Cardiac muscle cell (in vitro differentiated cells and primary cell): Measurements from ENCODE around the gene GATA3. TPM values are rescaled to one million over a fixed set of nuclear protein-coding genes. Genes with fewer than 3 reads are reported as not detected.

ENCODE experiments used
- DNase-seq, 2 donors: peaks; one replicate each; pipeline versions ENCODE4 v3.0.0 to v3.0.0-alpha.2; 2010 to 2017; ENCODE audit warnings: low read depth in 1 of 2, low spot score in 1 of 2
- H3K27ac ChIP-seq: fragments of 200-600 bp; sonication (generic); 2 replicates; pipeline ENCODE4 v1.5.1; 2016
- H3K27me3 ChIP-seq: fragments of 200-600 bp; sonication (generic); 2 replicates; pipeline ENCODE4 v1.6.0; 2016; ENCODE audit warnings: control low read depth
- H3K36me3 ChIP-seq: fragments of 200-600 bp; sonication (generic); 2 replicates; pipeline ENCODE4 v1.5.1; 2016; ENCODE audit warnings: control low read depth
- H3K4me1 ChIP-seq: fragments of 200-600 bp; sonication (generic); 2 replicates; pipeline ENCODE4 v1.8.1; 2017; ENCODE audit warnings: low read depth, mild to moderate bottlenecking, mixed run types
- H3K4me3 ChIP-seq: fragments of 200-600 bp; sonication (generic); 2 replicates; pipeline ENCODE4 v1.5.1; 2016; ENCODE audit warnings: mild to moderate bottlenecking
- H3K9me3 ChIP-seq: fragments of 200-600 bp; sonication (generic); 2 replicates; pipeline ENCODE4 v1.5.1; 2017; ENCODE audit warnings: low read depth, mild to moderate bottlenecking, control low read depth
- CTCF ChIP-seq: IDR thresholded peaks from 2 replicates; pipeline ENCODE4 v1.5.1; 2012; ENCODE audit warnings: low read depth, mild to moderate bottlenecking, low read length
- polyA plus RNA-seq: library from polyadenylated mRNA; unstranded; fragments of >200 nt; fragmentation: Nextera tagmentation; extraction: Ambion mirVana; gene quantifications from 2 replicates; pipeline ENCODE4 v1.2.1, GENCODE V29; 2016
- total RNA-seq: library from RNA; depleted of rRNA; stranded (reverse); fragments of >200 nt; gene quantifications from 2 replicates; pipeline ENCODE4 v1.2.3, GENCODE V29; 2016

Gene GATA3
- total and polyA plus RNA-seq, 2 experiments from 2014 or later, result 3.4 to 4.4 TPM

- Histone ChIP-seq H3K4me3 (no peak overlapping the region), H3K27ac (no peak overlapping the region), H3K36me3 (no peaks in the 10 kb centered on the region), H3K27me3 (no peaks in the 10 kb centered on the region), H3K9me3 (no peaks in the 10 kb centered on the region), H3K4me1 (no peaks in the 10 kb centered on the region)
- no peak for TF ChIP-seq CTCF
- no peak for DNase-seq
Observed at GRCh38 chr10:8078027-8078426, 23.5 kb downstream of the GATA3 start.

- no peaks in the 10 kb centered on the region for H3K36me3 ChIP-seq
- H3K4me3 ChIP-seq, result no peak overlapping the region
- TF ChIP-seq CTCF, result no peak
- no peaks in the 10 kb centered on the region for H3K27me3 ChIP-seq
- DNase-seq, result no peak
- no peak overlapping the region for H3K27ac ChIP-seq
- H3K4me1 ChIP-seq, result no peaks in the 10 kb centered on the region
- H3K9me3 ChIP-seq, result no peaks in the 10 kb centered on the region
Observed at GRCh38 chr10:8079126-8079525, 24.6 kb downstream of the GATA3 start.

- no peak for TF ChIP-seq CTCF
- H3K4me1 ChIP-seq, result no peaks in the 10 kb centered on the region
- no peak overlapping the region for H3K4me3 ChIP-seq
- DNase-seq, result no peak
- H3K36me3 ChIP-seq, result no peaks in the 10 kb centered on the region
- H3K27ac ChIP-seq, result no peak overlapping the region
- H3K27me3 ChIP-seq, result no peaks in the 10 kb centered on the region
- no peaks in the 10 kb centered on the region for H3K9me3 ChIP-seq
Observed at GRCh38 chr10:8084799-8085198, 30.3 kb downstream of the GATA3 start.

- DNase-seq, result no peak
- Histone ChIP-seq H3K27ac (no peak overlapping the region), H3K4me1 (no peaks in the 10 kb centered on the region), H3K27me3 (no peaks in the 10 kb centered on the region), H3K4me3 (no peak overlapping the region), H3K36me3 (no peaks in the 10 kb centered on the region), H3K9me3 (no peaks in the 10 kb centered on the region)
- no peak for TF ChIP-seq CTCF
Observed at GRCh38 chr10:8085251-8085650, 30.8 kb downstream of the GATA3 start.

- Histone ChIP-seq H3K9me3 (no peaks in the 10 kb centered on the region), H3K36me3 (no peaks in the 10 kb centered on the region), H3K4me1 (no peaks in the 10 kb centered on the region), H3K4me3 (no peak overlapping the region), H3K27me3 (no peaks in the 10 kb centered on the region), H3K27ac (no peak overlapping the region)
- no peak for TF ChIP-seq CTCF
- no peak for DNase-seq
Observed at GRCh38 chr10:8086315-8086714, 31.8 kb downstream of the GATA3 start.

- Histone ChIP-seq H3K9me3 (no peaks in the 10 kb centered on the region), H3K36me3 (no peaks in the 10 kb centered on the region), H3K27me3 (no peaks in the 10 kb centered on the region), H3K4me3 (no peak overlapping the region), H3K4me1 (no peaks in the 10 kb centered on the region), H3K27ac (no peak overlapping the region)
- DNase-seq, result no peak
- no peak for TF ChIP-seq CTCF
Observed at GRCh38 chr10:8088504-8088903, 34.0 kb downstream of the GATA3 start.
